SU-DHL-6 (cell line): ENCODE results near the gene IQCM.

Source experiments
- H2AFZ ChIP-seq: fragments of 200-600 bp; sonication (generic); 2 replicates; pipeline ENCODE4 v1.6.1; 2014; ENCODE audit warnings: low read depth, mild to moderate bottlenecking, moderate library complexity, mixed read lengths, antibody characterized with exemption, low read length; ENCODE audit not compliant: severe bottlenecking
- H3F3A ChIP-seq: fragments of 200-600 bp; shearing (Covaris generic); 2 replicates; pipeline ENCODE4 v1.6.0; 2016; ENCODE audit warnings: antibody characterized with exemption, mild to moderate bottlenecking; ENCODE audit not compliant: insufficient read depth
- H3K27ac ChIP-seq: fragments of 200-600 bp; sonication (generic); 2 replicates; pipeline ENCODE4 v1.5.1; 2016; ENCODE audit warnings: low read depth, mild to moderate bottlenecking, low read length, moderate library complexity, mixed read lengths
- H3K27me3 ChIP-seq: fragments of 200-600 bp; sonication (generic), shearing (Covaris generic); 2 replicates; pipeline ENCODE4 v1.6.0; 2014; ENCODE audit warnings: mild to moderate bottlenecking, low read length
- H3K36me3 ChIP-seq: fragments of 200-600 bp; sonication (generic); 2 replicates; pipeline ENCODE4 v1.6.1; 2014; ENCODE audit warnings: mild to moderate bottlenecking, low read length, mixed read lengths
- H3K4me2 ChIP-seq: fragments of 300-600, 200-600 bp; shearing (Covaris generic), sonication (generic); 2 replicates; pipeline ENCODE4 v1.6.0; 2014; ENCODE audit warnings: low read length, low read depth, mild to moderate bottlenecking; ENCODE audit not compliant: poor library complexity, severe bottlenecking
- H3K4me3 ChIP-seq: fragments of 200-600 bp; sonication (generic); 2 replicates; pipeline ENCODE4 v1.5.1; 2014; ENCODE audit warnings: antibody characterized with exemption, low read length, mild to moderate bottlenecking, mixed read lengths; ENCODE audit not compliant: insufficient read depth, poor library complexity, severe bottlenecking
- H3K79me2 ChIP-seq: fragments of 200-600 bp; sonication (generic); 2 replicates; pipeline ENCODE4 v1.6.1; 2014; ENCODE audit warnings: mild to moderate bottlenecking, low read length, moderate library complexity; ENCODE audit not compliant: insufficient read depth
- H3K9ac ChIP-seq: fragments of 200-600 bp; sonication (generic); 2 replicates; pipeline ENCODE4 v1.7.0; 2014; ENCODE audit warnings: mild to moderate bottlenecking, low read length
- H3K9me2 ChIP-seq: fragments of 200-600 bp; sonication (generic); replicated peaks from 2 replicates; pipeline ENCODE4 v1.6.1; 2014; ENCODE audit warnings: low read length; ENCODE audit not compliant: insufficient read depth
- H3K9me3 ChIP-seq: fragments of 200-600 bp; sonication (generic); 2 replicates; pipeline ENCODE4 v1.6.1; 2014; ENCODE audit warnings: low read length, mixed read lengths; ENCODE audit not compliant: insufficient read depth
- H4K20me1 ChIP-seq: fragments of 200-600 bp; sonication (generic); 2 replicates; pipeline ENCODE4 v1.6.1; 2014; ENCODE audit warnings: low read depth, mild to moderate bottlenecking, antibody characterized with exemption, low read length, moderate library complexity, mixed read lengths
- CTCF ChIP-seq: fragments of 200-600 bp; sonication (generic); IDR thresholded peaks from one replicate; pipeline ENCODE4 v1.5.1; 2017; ENCODE audit warnings: antibody characterized with exemption, mild to moderate bottlenecking, low read length, moderate library complexity; ENCODE audit not compliant: insufficient read depth, poor library complexity, severe bottlenecking
- EZH2phosphoT487 ChIP-seq: fragments of 200-600 bp; sonication (generic), shearing (Covaris generic); conservative IDR thresholded peaks from 2 replicates; pipeline ENCODE4 v1.6.1; 2018; ENCODE audit warnings: mild to moderate bottlenecking, antibody characterized with exemption, low read length, moderate library complexity, mixed read lengths

IQCM gene

DNA sequence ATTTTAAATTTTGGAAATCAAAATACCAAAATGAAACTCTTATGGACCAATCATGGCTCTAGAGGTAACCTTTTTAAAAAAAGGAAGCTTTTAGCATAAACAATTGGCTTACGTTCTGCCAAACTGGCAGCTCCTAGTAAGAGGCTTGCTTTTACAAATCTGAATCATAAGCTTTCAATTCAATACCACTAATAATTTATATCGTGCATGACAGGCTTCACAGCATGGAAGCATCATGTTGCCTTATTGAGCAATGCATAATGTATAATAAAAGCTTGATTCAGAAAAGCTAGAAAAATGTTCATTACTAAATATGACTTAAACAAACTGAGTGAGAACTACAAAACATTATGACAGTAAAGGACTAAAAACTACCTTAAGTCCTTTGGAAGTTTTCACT lies 280.9 kb downstream of the IQCM start:
- Histone ChIP-seq H3K4me3 (no peak overlapping the region), H3K36me3 (no peaks in the 10 kb centered on the region), H3K4me2 (no peak overlapping the region), H4K20me1 (no peaks in the 10 kb centered on the region), H3K27me3 (no peaks in the 10 kb centered on the region), H3K9ac (no peak overlapping the region), H3K27ac (no peak overlapping the region), H3F3A (no peaks in the 10 kb centered on the region), H2AFZ (no peak overlapping the region), H3K79me2 (no peaks in the 10 kb centered on the region), H3K9me2 (no peaks in the 10 kb centered on the region), H3K9me3 (no peaks in the 10 kb centered on the region)
- no peak for TF ChIP-seq CTCF
- TF ChIP-seq EZH2phosphoT487, result no peak

- Histone ChIP-seq H3K4me3 (no peak overlapping the region), H4K20me1 (no peaks in the 10 kb centered on the region), H3K4me2 (no peak overlapping the region), H2AFZ (no peak overlapping the region), H3K27ac (no peak overlapping the region), H3K9ac (no peak overlapping the region), H3F3A (no peaks in the 10 kb centered on the region), H3K9me2 (no peaks in the 10 kb centered on the region), H3K9me3 (no peaks in the 10 kb centered on the region), H3K79me2 (no peaks in the 10 kb centered on the region), H3K27me3 (no peaks in the 10 kb centered on the region), H3K36me3 (no peaks in the 10 kb centered on the region)
- TF ChIP-seq EZH2phosphoT487, result no peak
- no peak for TF ChIP-seq CTCF
These were observed 283.8 kb downstream of the IQCM start for GRCh38 chr4:149531861-149532260.

GRCh38 chr4:149523039-149523438 lies 292.6 kb downstream of the IQCM start:
- Histone ChIP-seq H3F3A (no peaks in the 10 kb centered on the region), H3K9me2 (no peaks in the 10 kb centered on the region), H3K79me2 (no peaks in the 10 kb centered on the region), H3K4me2 (no peak overlapping the region), H4K20me1 (no peaks in the 10 kb centered on the region), H3K4me3 (no peak overlapping the region), H3K27ac (no peak overlapping the region), H2AFZ (no peak overlapping the region), H3K9me3 (no peaks in the 10 kb centered on the region), H3K9ac (no peak overlapping the region), H3K27me3 (no peaks in the 10 kb centered on the region), H3K36me3 (no peaks in the 10 kb centered on the region)
- TF ChIP-seq CTCF (no peak), EZH2phosphoT487 (no peak)
